ENCODE data around the gene CLIC3. TPM values are rescaled to one million over a fixed set of nuclear protein-coding genes. Genes with fewer than 3 reads are reported as not detected.
A peak's percentile ranks its signal among the peaks of the same experiment; 100 is the strongest.

Gene CLIC3
- total RNA-seq, 1 donor from 2014 or later: 24.3 TPM

GRCh38 chr9:136980669-136981478 lies 15.5 kb downstream of the CLIC3 start:
- no peak for DNase-seq (ENCODE audit: low spot score)

- no peak for DNase-seq (ENCODE audit: low spot score)
Measured at GRCh38 chr9:136979769-136980587, 16.4 kb downstream of the CLIC3 start.

GRCh38 chr9:136978865-136979544 lies 17.4 kb downstream of the CLIC3 start:
- no peak for DNase-seq (ENCODE audit: low spot score)

- peak; percentile 55 for DNase-seq (ENCODE audit: low spot score)
Measured at GRCh38 chr9:136978073-136978864, 18.1 kb downstream of the CLIC3 start.

- DNase-seq (ENCODE audit: low spot score): no peak
Measured at GRCh38 chr9:136977649-136978072, 18.7 kb downstream of the CLIC3 start.

GRCh38 chr9:136977223-136977622 lies 19.1 kb downstream of the CLIC3 start, which contains the start of gene PTGDS:
PTGDS (plus strand) TSS chr9:136977504; CDS start chr9:136977579, 75 bp downstream.
- no peak for DNase-seq (ENCODE audit: low spot score)

- no peak for DNase-seq (ENCODE audit: low spot score)
Measured at GRCh38 chr9:136975644-136976043, 20.7 kb downstream of the CLIC3 start.

GRCh38 chr9:136974817-136975535 lies 21.4 kb downstream of the CLIC3 start:
- DNase-seq (ENCODE audit: low spot score): no peak

GRCh38 chr9:136973618-136974617 lies 22.4 kb downstream of the CLIC3 start:
- DNase-seq (ENCODE audit: low spot score): no peak

GRCh38 chr9:136972743-136973142 lies 23.6 kb downstream of the CLIC3 start:
- DNase-seq (ENCODE audit: low spot score): no peak

GRCh38 chr9:136972335-136972734 lies 24.0 kb downstream of the CLIC3 start:
- DNase-seq (ENCODE audit: low spot score): no peak

DNA sequence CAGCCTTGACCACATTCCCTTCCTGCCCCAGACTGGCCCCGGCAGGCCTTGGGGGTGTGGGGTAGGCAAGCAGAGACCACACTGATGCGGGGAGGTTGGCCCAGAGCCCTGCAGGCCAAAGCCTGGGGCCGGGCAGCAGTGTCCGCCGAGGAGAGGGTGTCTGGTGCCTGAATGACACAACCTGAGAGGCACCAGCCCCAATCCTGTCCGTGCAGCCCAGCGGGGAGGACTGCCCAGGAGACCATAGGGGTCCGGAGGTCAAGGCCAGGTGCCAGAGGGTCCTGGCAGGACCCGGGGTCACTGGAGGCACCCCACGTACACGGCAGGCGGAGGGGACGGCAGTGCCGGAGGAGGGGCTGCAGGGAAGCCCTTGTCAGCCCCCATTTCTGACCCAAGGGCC lies 24.6 kb downstream of the CLIC3 start:
- no peak for DNase-seq (ENCODE audit: low spot score)

- DNase-seq (ENCODE audit: low spot score): no peak
Measured at GRCh38 chr9:136970361-136970760, 26.0 kb downstream of the CLIC3 start.

GRCh38 chr9:136969774-136970173 lies 26.6 kb downstream of the CLIC3 start:
- DNase-seq (ENCODE audit: low spot score): no peak

DNA sequence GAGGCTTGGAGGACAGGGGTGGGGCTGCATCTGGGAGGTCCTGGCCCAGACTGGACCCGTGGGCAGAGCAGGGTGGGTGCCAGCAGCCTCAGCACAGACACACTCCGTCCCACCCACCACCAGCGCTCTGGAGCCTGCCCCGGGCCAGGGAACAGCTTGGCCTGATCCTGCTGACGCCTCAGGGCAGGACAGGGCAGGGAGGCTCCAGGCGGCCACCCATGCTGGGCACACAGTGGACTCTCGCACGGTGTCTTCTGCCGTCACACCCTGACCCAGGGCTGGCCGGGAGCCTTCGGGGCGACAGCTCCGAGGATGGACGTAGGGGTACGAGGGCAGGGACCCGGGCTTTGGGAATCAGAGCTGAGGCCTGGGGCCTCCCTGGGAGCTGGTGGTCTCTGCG lies 27.2 kb downstream of the CLIC3 start:
- DNase-seq (ENCODE audit: low spot score): no peak

GRCh38 chr9:136968333-136969127 lies 27.8 kb downstream of the CLIC3 start:
- no peak for DNase-seq (ENCODE audit: low spot score)

DNA sequence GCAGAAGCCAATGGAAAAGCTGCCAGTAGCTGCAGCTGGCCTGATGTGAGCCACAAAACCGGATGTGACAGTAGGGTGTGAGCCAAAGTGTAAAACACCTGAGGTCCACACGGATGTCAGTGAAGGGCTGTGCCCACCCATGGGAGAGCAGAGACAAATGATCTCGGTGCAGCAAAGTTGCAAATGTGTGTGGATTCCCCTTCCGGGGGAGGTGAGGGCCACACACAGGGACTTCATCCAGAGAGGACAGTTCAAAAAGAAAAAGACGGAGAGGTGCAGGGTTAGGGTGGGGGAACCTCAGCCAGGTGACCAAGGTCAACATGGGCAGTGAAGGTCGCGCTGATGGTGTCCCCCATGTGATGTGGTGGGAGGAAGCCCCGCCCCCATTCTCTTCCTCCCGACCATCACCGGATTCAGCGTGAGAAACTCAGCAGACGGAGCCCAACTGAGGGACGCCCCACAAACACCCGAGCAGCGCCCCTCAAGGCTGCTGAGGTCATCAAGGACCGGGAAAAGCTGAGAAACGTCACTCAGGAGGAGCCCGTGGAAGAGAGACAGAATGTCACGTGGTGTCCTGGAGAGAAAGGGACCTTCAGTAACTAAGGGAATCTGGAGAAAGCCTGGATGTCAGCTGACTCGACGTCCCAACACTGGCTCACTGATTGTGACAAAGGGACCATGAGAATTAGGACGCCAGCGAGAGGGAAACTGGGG lies 30.4 kb downstream of the CLIC3 start:
- no peak for DNase-seq (ENCODE audit: low spot score)

Measured in umbilical cord (tissue), 2 donors.